Neuronal stem cell (in vitro differentiated cells): Measurements from ENCODE around the gene FAM53A.
A peak's percentile ranks its signal among the peaks of the same experiment; 100 is the strongest.

Experiments used
- DNase-seq: peaks from one replicate; pipeline ENCODE4 v3.0.0-alpha.2; 2013; ENCODE audit warnings: low spot score
- H2AFZ ChIP-seq: one replicate; pipeline ENCODE4 v1.6.1; 2013; ENCODE audit warnings: mild to moderate bottlenecking, low read length, inconsistent platforms
- H2AK5ac ChIP-seq: 2 replicates; pipeline ENCODE4 v1.6.1; 2013; ENCODE audit warnings: low read depth, mild to moderate bottlenecking, inconsistent platforms, low read length, moderate library complexity, mixed read lengths
- H2BK120ac ChIP-seq: 2 replicates; pipeline ENCODE4 v1.6.1; 2013; ENCODE audit warnings: low read depth, mild to moderate bottlenecking, inconsistent platforms, low read length, moderate library complexity, mixed read lengths
- H2BK12ac ChIP-seq: one replicate; pipeline ENCODE4 v1.6.1; 2013; ENCODE audit warnings: low read length, inconsistent platforms
- H2BK15ac ChIP-seq: 2 replicates; pipeline ENCODE4 v1.6.1; 2013; ENCODE audit warnings: mild to moderate bottlenecking, low read length, inconsistent platforms, mixed read lengths
- H2BK5ac ChIP-seq: one replicate; pipeline ENCODE4 v1.6.1; 2013; ENCODE audit warnings: inconsistent platforms, mild to moderate bottlenecking, low read length, moderate library complexity
- H3K14ac ChIP-seq: one replicate; pipeline ENCODE4 v1.6.1; 2013; ENCODE audit warnings: low read length, inconsistent platforms
- H3K18ac ChIP-seq: 2 replicates; pipeline ENCODE4 v1.6.1; 2013; ENCODE audit warnings: low read length, inconsistent platforms
- H3K23ac ChIP-seq: 2 replicates; pipeline ENCODE4 v1.6.1; 2013; ENCODE audit warnings: low read depth, mild to moderate bottlenecking, mixed read lengths, low read length, inconsistent platforms; ENCODE audit not compliant: poor library complexity
- H3K27ac ChIP-seq: replicated peaks from 3 replicates; pipeline ENCODE4 v1.5.1; 2013; ENCODE audit warnings: low read length, inconsistent platforms
- H3K27me3 ChIP-seq, 3 experiments: 2 replicates each; pipeline ENCODE4 v1.6.1; 2013; ENCODE audit warnings: low read length in 3 of 3, mild to moderate bottlenecking in 2 of 3, inconsistent platforms in 1 of 3, low read depth in 1 of 3, mixed read lengths in 1 of 3, moderate library complexity in 1 of 3; ENCODE audit not compliant: control insufficient read depth in 3 of 3, insufficient read depth in 3 of 3
- H3K36me3 ChIP-seq, 2 donors: replicated peaks in 1 of 2; 2 replicates each; pipeline ENCODE4 v1.6.1; 2013; ENCODE audit warnings: low read length in 2 of 2; ENCODE audit not compliant: control insufficient read depth in 2 of 2, insufficient read depth in 2 of 2
- H3K4ac ChIP-seq: 2 replicates; pipeline ENCODE4 v1.6.1; 2013; ENCODE audit warnings: inconsistent platforms, mild to moderate bottlenecking, low read length, moderate library complexity
- H3K4me1 ChIP-seq, 2 donors: 1 replicate in 1 of 2; 2 replicates in 1 of 2; pipeline ENCODE4 v1.6.1; 2013; ENCODE audit warnings: low read length in 2 of 2, low read depth in 1 of 2; ENCODE audit not compliant: control insufficient read depth in 2 of 2, insufficient read depth in 1 of 2
- H3K4me2 ChIP-seq: one replicate; pipeline ENCODE4 v1.6.1; 2013; ENCODE audit warnings: mild to moderate bottlenecking, low read length, inconsistent platforms; ENCODE audit not compliant: insufficient read depth, poor library complexity, severe bottlenecking
- H3K4me3 ChIP-seq, 2 donors: 2 replicates each; pipeline ENCODE4 v1.5.1; 2013; ENCODE audit warnings: low read length in 2 of 2, mild to moderate bottlenecking in 2 of 2, inconsistent platforms in 1 of 2, moderate library complexity in 1 of 2
- H3K79me1 ChIP-seq: one replicate; pipeline ENCODE4 v1.6.1; 2013; ENCODE audit warnings: low read depth, mild to moderate bottlenecking, inconsistent platforms, low read length, moderate library complexity
- H3K9ac ChIP-seq: one replicate; pipeline ENCODE4 v1.6.1; 2013; ENCODE audit warnings: mild to moderate bottlenecking, low read depth, low read length, inconsistent platforms; ENCODE audit not compliant: poor library complexity
- H3K9me3 ChIP-seq, 2 donors: replicated peaks in 1 of 2; 2 replicates each; pipeline versions ENCODE3 to v1.6.1; 2013; ENCODE audit warnings: low read length in 2 of 2, mild to moderate bottlenecking in 2 of 2, inconsistent platforms in 1 of 2, low read depth in 1 of 2, mixed read lengths in 1 of 2, moderate library complexity in 1 of 2; ENCODE audit not compliant: control insufficient read depth in 2 of 2, insufficient read depth in 1 of 2
- H4K8ac ChIP-seq: one replicate; pipeline ENCODE4 v1.6.1; 2013; ENCODE audit warnings: low read depth, mild to moderate bottlenecking, inconsistent platforms, low read length, moderate library complexity
- H4K91ac ChIP-seq: one replicate; pipeline ENCODE4 v1.6.1; 2013; ENCODE audit warnings: low read length, low read depth, mild to moderate bottlenecking, inconsistent platforms; ENCODE audit not compliant: poor library complexity
- WGBS, 2 donors: extraction: QIAGEN DNeasy Blood & Tissue Kit; methylation state at CpG; one replicate each; pipeline ENCODE4 v1.1.7; 2013; ENCODE audit warnings: missing lambda C conversion rate in 2 of 2, mixed read lengths in 1 of 2; ENCODE audit not compliant: insufficient read length in 2 of 2, insufficient replicate concordance in 1 of 2; ENCODE audit errors: extremely low coverage in 2 of 2; 5-methylcytosine and 5-hydroxymethylcytosine counted together

FAM53A gene

GRCh38 chr4:1602655-1603412, 81.3 kb downstream of the FAM53A start:
- Histone ChIP-seq H3K9ac (peak overlapping the region; percentile 21), H3K27me3 (peaks cover 0 to 30% (median 0%) of the 10 kb centered on the region in 3 experiments), H2BK120ac (peak overlapping the region; percentile 89), H3K27ac (no peak overlapping the region), H3K9me3 (peaks cover 0 to 4% of the 10 kb centered on the region in 2 donors), H4K8ac (no peak overlapping the region), H3K4ac (no peak overlapping the region), H2BK12ac (peak overlapping the region; percentile 22), H4K91ac (peak overlapping the region; percentile 24), H3K4me2 (no peak overlapping the region), H3K14ac (peak overlapping the region; percentile 94), H2AFZ (no peak overlapping the region), H3K23ac (peak overlapping the region; percentile 25), H2AK5ac (peak overlapping the region; percentile 95), H3K79me1 (peaks cover 1% of the 10 kb centered on the region), H2BK5ac (no peak overlapping the region), H2BK15ac (peak overlapping the region; percentile 55), H3K4me3 (no peak overlapping the region), H3K4me1 (peaks cover 0 to 10% of the 10 kb centered on the region in 2 donors), H3K18ac (peak overlapping the region; percentile 64), H3K36me3 (no peaks in the 10 kb centered on the region)
- no CpG with 5 or more reads among the region's 43 CpGs for WGBS, 2 donors
- no peak for DNase-seq

GRCh38 chr4:1601852-1602654, 82.1 kb downstream of the FAM53A start:
- no CpG with 5 or more reads among the region's 23 CpGs for WGBS, 2 donors
- Histone ChIP-seq H3K4me1 (peaks cover 0 to 10% of the 10 kb centered on the region in 2 donors), H3K9ac (no peak overlapping the region)

GRCh38 chr4:1601533-1601835, 82.6 kb downstream of the FAM53A start:
- H3K4ac ChIP-seq: no peak overlapping the region
- H3K18ac ChIP-seq: no peak overlapping the region
- H2BK12ac ChIP-seq: no peak overlapping the region
- no peak for DNase-seq
- no peak overlapping the region for H3K4me2 ChIP-seq
- H3K27me3 ChIP-seq: peaks cover 0 to 30% (median 0%) of the 10 kb centered on the region in 3 experiments
- peaks cover 1% of the 10 kb centered on the region for H3K79me1 ChIP-seq
- no peak overlapping the region for H2BK15ac ChIP-seq
- H3K27ac ChIP-seq: no peak overlapping the region
- H4K8ac ChIP-seq: no peak overlapping the region
- no peak overlapping the region for H2BK120ac ChIP-seq
- no peak overlapping the region for H2AFZ ChIP-seq
- peaks cover 0 to 2% of the 10 kb centered on the region in 2 donors for H3K9me3 ChIP-seq
- H3K4me1 ChIP-seq: peaks cover 0 to 10% of the 10 kb centered on the region in 2 donors
- H3K9ac ChIP-seq: no peak overlapping the region
- H2BK5ac ChIP-seq: no peak overlapping the region
- H3K36me3 ChIP-seq: no peaks in the 10 kb centered on the region
- no peak overlapping the region for H4K91ac ChIP-seq
- no peak overlapping the region for H2AK5ac ChIP-seq
- no peak overlapping the region for H3K14ac ChIP-seq
- H3K4me3 ChIP-seq: no peak overlapping the region
- H3K23ac ChIP-seq: no peak overlapping the region
- WGBS, 2 donors: no CpG with 5 or more reads among the region's 6 CpGs

More at GRCh38 chr4:1601852-1602654, 82.1 kb downstream of the FAM53A start:
- H2BK15ac ChIP-seq: peak overlapping the region; percentile 55
- H3K79me1 ChIP-seq: peaks cover 1% of the 10 kb centered on the region
- peak overlapping the region; percentile 89 for H3K14ac ChIP-seq
- H3K9me3 ChIP-seq: peaks cover 0 to 4% of the 10 kb centered on the region in 2 donors
- no peak overlapping the region for H3K4me2 ChIP-seq
- no peak overlapping the region for H2BK12ac ChIP-seq
- no peaks in the 10 kb centered on the region for H3K36me3 ChIP-seq
- H2BK5ac ChIP-seq: no peak overlapping the region
- no peak overlapping the region for H3K27ac ChIP-seq
- peaks cover 0 to 30% (median 0%) of the 10 kb centered on the region in 3 experiments for H3K27me3 ChIP-seq
- no peak overlapping the region for H3K4me3 ChIP-seq
- no peak overlapping the region for H4K8ac ChIP-seq
- H3K18ac ChIP-seq: peak overlapping the region; percentile 13
- DNase-seq: no peak
- no peak overlapping the region for H4K91ac ChIP-seq
- no peak overlapping the region for H2AK5ac ChIP-seq
- H3K4ac ChIP-seq: no peak overlapping the region
- peak overlapping the region; percentile 25 for H3K23ac ChIP-seq
- H2BK120ac ChIP-seq: no peak overlapping the region
- no peak overlapping the region for H2AFZ ChIP-seq
